OCI-LY3 (cell line): ENCODE results near the gene DR1.

ENCODE experiments used
- H2AFZ ChIP-seq: fragments of 200-600, 300-600 bp; shearing (Covaris generic); 2 replicates; pipeline ENCODE4 v1.6.0; 2014; ENCODE audit warnings: antibody characterized with exemption, low read depth, low read length
- H3K27ac ChIP-seq: fragments of 200-600, 300-600 bp; sonication (generic); 2 replicates; pipeline ENCODE4 v1.5.1; 2014; ENCODE audit warnings: mild to moderate bottlenecking, low read length, moderate library complexity, mixed read lengths
- H3K27me3 ChIP-seq: fragments of 200-600, 300-600 bp; sonication (generic); 2 replicates; pipeline ENCODE4 v1.6.1; 2014; ENCODE audit warnings: low read depth, low read length, mixed read lengths
- H3K36me3 ChIP-seq: fragments of 200-600, 300-600 bp; sonication (generic); replicated peaks from 2 replicates; pipeline ENCODE3; 2014; ENCODE audit warnings: low read depth, low read length, mixed read lengths
- H3K4me1 ChIP-seq: fragments of 300-600, 200-600 bp; sonication (generic); 2 replicates; pipeline ENCODE4 v1.6.1; 2014; ENCODE audit warnings: low read length, mixed read lengths
- H3K4me2 ChIP-seq: fragments of 200-600, 300-600 bp; sonication (generic); 2 replicates; pipeline ENCODE4 v1.6.1; 2014; ENCODE audit warnings: low read length, mixed read lengths
- H3K4me3 ChIP-seq: fragments of 300-600, 200-600 bp; sonication (generic); 2 replicates; pipeline ENCODE4 v1.5.1; 2014; ENCODE audit warnings: antibody characterized with exemption, mild to moderate bottlenecking, low read length, moderate library complexity
- H3K79me2 ChIP-seq: fragments of 300-600, 200-600 bp; shearing (Covaris generic); 2 replicates; pipeline ENCODE4 v1.6.1; 2014; ENCODE audit warnings: mild to moderate bottlenecking, low read length, mixed read lengths
- H3K9ac ChIP-seq: fragments of 300-600, 200-600 bp; shearing (Covaris generic); 2 replicates; pipeline ENCODE4 v1.6.0; 2014; ENCODE audit warnings: mild to moderate bottlenecking, low read length, moderate library complexity
- H3K9me3 ChIP-seq: fragments of 200-600, 300-600 bp; shearing (Covaris generic); 2 replicates; pipeline ENCODE4 v1.6.1; 2014; ENCODE audit warnings: low read length, mixed read lengths; ENCODE audit not compliant: insufficient read depth
- H4K20me1 ChIP-seq: fragments of 200-600, 300-600 bp; sonication (generic); 2 replicates; pipeline ENCODE4 v1.6.1; 2016; ENCODE audit warnings: low read length, mixed read lengths; ENCODE audit not compliant: insufficient read depth
- CTCF ChIP-seq: fragments of 200-600, 300-600 bp; sonication (generic); IDR thresholded peaks from 2 replicates; pipeline ENCODE4 v1.5.1; 2014; ENCODE audit warnings: antibody characterized with exemption, low read length, low read depth
- EZH2phosphoT487 ChIP-seq: fragments of 200-600 bp; shearing (Covaris generic); IDR thresholded peaks from 2 replicates; pipeline ENCODE4 v1.6.1; 2018; ENCODE audit warnings: antibody characterized with exemption, mixed run types, low read depth

Gene DR1

GRCh38 chr1:93324486-93325464 lies 20.9 kb upstream of the DR1 start:
- Histone ChIP-seq H3K9me3 (no peaks in the 10 kb centered on the region), H3K36me3 (no peaks in the 10 kb centered on the region), H4K20me1 (no peaks in the 10 kb centered on the region), H3K9ac (no peak overlapping the region), H3K4me3 (no peak overlapping the region), H3K27me3 (no peaks in the 10 kb centered on the region), H3K4me2 (no peak overlapping the region), H3K79me2 (no peaks in the 10 kb centered on the region), H3K27ac (no peak overlapping the region), H2AFZ (no peak overlapping the region), H3K4me1 (peaks cover 18% of the 10 kb centered on the region)
- TF ChIP-seq EZH2phosphoT487 (no peak), CTCF (no peak)

- Histone ChIP-seq H3K9ac (no peak overlapping the region), H3K4me2 (peak overlapping the region; percentile 58), H3K27ac (peak overlapping the region; percentile 66)
Measured at GRCh38 chr1:93328809-93329760, 16.6 kb upstream of the DR1 start.

GRCh38 chr1:93330196-93330595 lies 15.5 kb upstream of the DR1 start:
- Histone ChIP-seq H3K9ac (no peak overlapping the region), H3K36me3 (no peaks in the 10 kb centered on the region), H4K20me1 (no peaks in the 10 kb centered on the region), H3K9me3 (no peaks in the 10 kb centered on the region), H3K4me3 (no peak overlapping the region), H3K4me2 (no peak overlapping the region), H3K79me2 (no peaks in the 10 kb centered on the region), H3K27ac (no peak overlapping the region), H3K4me1 (peaks cover 19% of the 10 kb centered on the region), H2AFZ (no peak overlapping the region), H3K27me3 (no peaks in the 10 kb centered on the region)
- TF ChIP-seq CTCF = no peak

More at GRCh38 chr1:93328809-93329760, 16.6 kb upstream of the DR1 start:
- H3K36me3 ChIP-seq = no peaks in the 10 kb centered on the region
- no peaks in the 10 kb centered on the region for H3K27me3 ChIP-seq
- no peaks in the 10 kb centered on the region for H3K9me3 ChIP-seq
- no peaks in the 10 kb centered on the region for H3K79me2 ChIP-seq
- H2AFZ ChIP-seq = no peak overlapping the region
- H4K20me1 ChIP-seq = no peaks in the 10 kb centered on the region
- H3K4me3 ChIP-seq = no peak overlapping the region
- H3K4me1 ChIP-seq = peaks cover 19% of the 10 kb centered on the region
- TF ChIP-seq EZH2phosphoT487 (no peak), CTCF (no peak)

GRCh38 chr1:93330617-93331016 lies 15.1 kb upstream of the DR1 start:
- Histone ChIP-seq H3K79me2 (no peaks in the 10 kb centered on the region), H3K4me1 (peaks cover 19% of the 10 kb centered on the region), H3K4me2 (no peak overlapping the region), H3K9me3 (no peaks in the 10 kb centered on the region), H3K4me3 (no peak overlapping the region), H3K9ac (no peak overlapping the region), H2AFZ (no peak overlapping the region), H3K27me3 (no peaks in the 10 kb centered on the region), H4K20me1 (no peaks in the 10 kb centered on the region), H3K36me3 (no peaks in the 10 kb centered on the region), H3K27ac (no peak overlapping the region)
- no peak for TF ChIP-seq EZH2phosphoT487
- TF ChIP-seq CTCF = no peak
